H1 (cell line): ENCODE measurements around the gene USP36. TPM values are rescaled to one million over a fixed set of nuclear protein-coding genes. Genes with fewer than 3 reads are reported as not detected.

Experiments
- CTCF ChIA-PET: fragments of 300-600 bp; sonication (Branson Sonifier 250); formaldehyde crosslinking; loops from one replicate; lab custom pipeline; 2021; ENCODE audit not compliant: partially characterized antibody; lab: Charles Lee
- POLR2A ChIA-PET: fragments of 300-600 bp; sonication (Branson Sonifier 250); formaldehyde crosslinking; loops from one replicate; lab custom pipeline; 2021; ENCODE audit warnings: inconsistent platforms; ENCODE audit not compliant: partially characterized antibody; lab: Charles Lee
- DNase-seq, 2 experiments: peaks; one replicate each; pipeline versions ENCODE4 v3.0.0 to v3.0.0-alpha.2; 2010 to 2022; ENCODE audit warnings: low spot score in 2 of 2, low read depth in 1 of 2, mixed read lengths in 1 of 2
- FAIRE-seq: peaks from 2 replicates; lab custom pipeline; 2011; peaks lifted over from hg19 to GRCh38; lab: Jason Lieb, UNC
- H2AFZ ChIP-seq: 2 replicates; pipeline ENCODE4 v1.8.1; 2012; ENCODE audit warnings: low read length, inconsistent platforms
- H2AK5ac ChIP-seq: 2 replicates; pipeline ENCODE4 v1.6.1; 2013; ENCODE audit warnings: low read depth, low read length
- H2BK120ac ChIP-seq: replicated peaks from 2 replicates; pipeline ENCODE3; 2013; ENCODE audit warnings: low read depth, low read length, inconsistent platforms
- H2BK12ac ChIP-seq: 2 replicates; pipeline ENCODE4 v1.6.1; 2013; ENCODE audit warnings: low read depth, low read length
- H2BK15ac ChIP-seq: 2 replicates; pipeline ENCODE4 v1.6.1; 2013; ENCODE audit warnings: low read length
- H2BK20ac ChIP-seq: 2 replicates; pipeline ENCODE4 v1.6.1; 2013; ENCODE audit warnings: low read length
- H2BK5ac ChIP-seq: 2 replicates; pipeline ENCODE4 v1.6.1; 2013; ENCODE audit warnings: low read depth, low read length
- H3K14ac ChIP-seq: 2 replicates; pipeline ENCODE4 v1.6.1; 2013; ENCODE audit warnings: inconsistent platforms; ENCODE audit not compliant: insufficient read length
- H3K18ac ChIP-seq: 2 replicates; pipeline ENCODE4 v1.6.1; 2013; ENCODE audit warnings: low read length; ENCODE audit errors: extremely low read depth
- H3K23ac ChIP-seq: 2 replicates; pipeline ENCODE4 v1.6.1; 2013; ENCODE audit warnings: inconsistent platforms; ENCODE audit not compliant: insufficient read length
- H3K23me2 ChIP-seq: 2 replicates; pipeline ENCODE4 v1.6.1; 2013; ENCODE audit warnings: low read depth, low read length
- H3K27ac ChIP-seq: 2 replicates; pipeline ENCODE4 v1.6.1; 2011; ENCODE audit warnings: low read depth, low read length, inconsistent platforms
- H3K27me3 ChIP-seq, 4 experiments: replicated peaks in 1 of 4; 1 replicate in 1 of 4; 2 replicates in 3 of 4; pipeline versions ENCODE4 v1.6.1 to v1.8.1; 2011 to 2013; ENCODE audit warnings: low read length in 3 of 4, mild to moderate bottlenecking in 3 of 4, inconsistent platforms in 2 of 4, mixed read lengths in 2 of 4, moderate library complexity in 1 of 4; ENCODE audit not compliant: control insufficient read depth in 3 of 4, insufficient read depth in 3 of 4; ENCODE audit errors: extremely low read depth in 1 of 4
- H3K36me3 ChIP-seq, 4 experiments: 2 replicates each; pipeline versions ENCODE4 v1.6.1 to v1.8.1; 2011 to 2013; ENCODE audit warnings: mild to moderate bottlenecking in 4 of 4, low read length in 3 of 4, moderate library complexity in 2 of 4, control low read depth in 1 of 4, inconsistent platforms in 1 of 4; ENCODE audit not compliant: insufficient read depth in 4 of 4, control insufficient read depth in 2 of 4
- H3K4ac ChIP-seq: replicated peaks from 2 replicates; pipeline ENCODE3; 2013; ENCODE audit warnings: low read length, low read depth, mixed read lengths, inconsistent platforms; ENCODE audit not compliant: insufficient read length
- H3K4me1 ChIP-seq, 4 experiments: replicated peaks in 1 of 4; 1 replicate in 1 of 4; 2 replicates in 3 of 4; pipeline versions ENCODE4 v1.6.1 to v1.8.1; 2011 to 2013; ENCODE audit warnings: low read length in 3 of 4, inconsistent platforms in 2 of 4, mixed read lengths in 1 of 4; ENCODE audit not compliant: insufficient read depth in 4 of 4, control insufficient read depth in 3 of 4
- H3K4me2 ChIP-seq, 2 experiments: 2 replicates each; pipeline versions ENCODE4 v1.6.1 to v1.8.1; 2011 to 2013; ENCODE audit warnings: low read depth in 2 of 2, low read length in 2 of 2, control low read depth in 1 of 2, inconsistent platforms in 1 of 2, mild to moderate bottlenecking in 1 of 2; ENCODE audit not compliant: insufficient read depth in 1 of 2
- H3K4me3 ChIP-seq, 4 experiments: fragments of 200-600, 300-600 bp in 1 of 4; sonication (generic), shearing (Covaris generic), sonication (Bioruptor Twin) in 1 of 4; 2 replicates each; pipeline versions ENCODE4 v1.5.1 to v1.8.1; 2011 to 2016; ENCODE audit warnings: low read length in 4 of 4, low read depth in 3 of 4, control low read depth in 2 of 4, inconsistent platforms in 2 of 4, mild to moderate bottlenecking in 2 of 4, mixed read lengths in 1 of 4, moderate library complexity in 1 of 4; ENCODE audit not compliant: insufficient read depth in 2 of 4; ENCODE audit errors: extremely low read depth in 1 of 4
- H3K56ac ChIP-seq: replicated peaks from 2 replicates; pipeline ENCODE3; 2013; ENCODE audit warnings: low read depth, mild to moderate bottlenecking, mixed read lengths, low read length, inconsistent platforms; ENCODE audit not compliant: insufficient read length
- H3K79me1 ChIP-seq: 2 replicates; pipeline ENCODE4 v1.6.1; 2013; ENCODE audit warnings: low read depth, low read length, control low read depth
- H3K79me2 ChIP-seq, 2 experiments: 2 replicates each; pipeline versions ENCODE4 v1.6.1 to v1.8.1; 2012 to 2013; ENCODE audit warnings: low read length in 2 of 2, mild to moderate bottlenecking in 2 of 2, inconsistent platforms in 1 of 2; ENCODE audit not compliant: insufficient read depth in 2 of 2, control insufficient read depth in 1 of 2
- H3K9ac ChIP-seq, 4 experiments: replicated peaks in 1 of 4; 1 replicate in 1 of 4; 2 replicates in 3 of 4; pipeline versions ENCODE4 v1.6.1 to v1.8.1; 2011 to 2013; ENCODE audit warnings: low read depth in 3 of 4, low read length in 3 of 4, control low read depth in 2 of 4, mild to moderate bottlenecking in 2 of 4, moderate library complexity in 2 of 4, inconsistent platforms in 1 of 4; ENCODE audit errors: extremely low read depth in 1 of 4
- H3K9me3 ChIP-seq, 2 experiments: 2 replicates each; pipeline versions ENCODE4 v1.6.1 to v1.8.1; 2012 to 2013; ENCODE audit warnings: mild to moderate bottlenecking in 2 of 2, moderate library complexity in 2 of 2, control low read depth in 1 of 2, inconsistent platforms in 1 of 2, low read depth in 1 of 2, low read length in 1 of 2, mixed read lengths in 1 of 2; ENCODE audit not compliant: insufficient read depth in 2 of 2
- H4K20me1 ChIP-seq, 2 experiments: replicated peaks in 1 of 2; 2 replicates each; pipeline versions ENCODE3 to v1.8.1; 2011 to 2013; ENCODE audit warnings: inconsistent platforms in 2 of 2, low read length in 2 of 2, mild to moderate bottlenecking in 1 of 2; ENCODE audit not compliant: insufficient read depth in 2 of 2, control insufficient read depth in 1 of 2
- H4K5ac ChIP-seq: 2 replicates; pipeline ENCODE4 v1.6.1; 2013; ENCODE audit warnings: low read length, low read depth, mixed read lengths, inconsistent platforms; ENCODE audit not compliant: insufficient read length
- H4K8ac ChIP-seq: 2 replicates; pipeline ENCODE4 v1.8.0; 2013; ENCODE audit warnings: mild to moderate bottlenecking, moderate library complexity, low read length, inconsistent platforms; ENCODE audit not compliant: insufficient read depth; ENCODE audit errors: extremely low read depth
- H4K91ac ChIP-seq: replicated peaks from 2 replicates; pipeline ENCODE3; 2013; ENCODE audit warnings: low read length, mixed read lengths, inconsistent platforms; ENCODE audit not compliant: insufficient read length
- JUND ChIP-seq: IDR thresholded peaks from 2 replicates; pipeline ENCODE4 v1.6.1; 2011; ENCODE audit warnings: mild to moderate bottlenecking, improper control_type of control experiment, low read length
- KDM1A ChIP-seq: fragments of 200-600, 300-600 bp; sonication (generic); IDR thresholded peaks from 2 replicates; pipeline ENCODE4 v1.7.1; 2016; ENCODE audit warnings: mild to moderate bottlenecking, low read length, borderline replicate concordance
- POLR2AphosphoS5 ChIP-seq: IDR thresholded peaks from 2 replicates; pipeline ENCODE4 v1.6.1; 2011; ENCODE audit warnings: low read depth, low read length
- RAD21 ChIP-seq, 2 experiments: IDR thresholded peaks in 1 of 2; conservative IDR thresholded peaks in 1 of 2; 2 replicates each; pipeline ENCODE4 v1.6.1; 2011; ENCODE audit warnings: low read depth in 2 of 2, low read length in 2 of 2, improper control_type of control experiment in 1 of 2, inconsistent platforms in 1 of 2, mild to moderate bottlenecking in 1 of 2, moderate library complexity in 1 of 2
- RXRA ChIP-seq: IDR thresholded peaks from 2 replicates; pipeline ENCODE4 v1.6.1; 2011; ENCODE audit warnings: low read depth, mild to moderate bottlenecking, low read length, moderate library complexity; ENCODE audit not compliant: insufficient read depth
- WGBS, 2 experiments: shearing (Covaris generic) in 1 of 2; methylation state at CpG; one replicate each; pipeline versions ENCODE4 v1.1.6 to v1.1.7; 2013 to 2015; ENCODE audit warnings: low lambda C conversion rate in 2 of 2, mixed read lengths in 2 of 2, inconsistent platforms in 1 of 2, low coverage in 1 of 2, missing lambda C conversion rate in 1 of 2; ENCODE audit not compliant: insufficient replicate concordance in 2 of 2, insufficient coverage in 1 of 2, insufficient read length in 1 of 2; ENCODE audit errors: extremely low coverage in 1 of 2, missing lambda C conversion rate in 1 of 2; 5-methylcytosine and 5-hydroxymethylcytosine counted together
- polyA plus RNA-seq, 7 experiments: library from polyadenylated mRNA; depleted of rRNA in 3 of 7; stranded (reverse) in 5 of 7; unstranded in 2 of 7; fragments of >200 nt in 5 of 7; fragments of 200-250 nt in 2 of 7; gene quantifications; 1 replicate in 5 of 7; 2 replicates in 1 of 7; 4 replicates in 1 of 7; pipeline versions ENCODE4 v1.2.1 to v1.2.3, GENCODE V29; 2011 to 2013; ENCODE audit warnings: missing spikeins in 2 of 7, mixed read lengths in 2 of 7
- total RNA-seq: library from RNA; stranded (reverse); fragmentation: NEBNext Ultra II Directional; extraction: Animal tissue kit (Norgen Biotek cat#: 25700); gene quantifications from 2 replicates; pipeline ENCODE4 v1.2.1, GENCODE V29; 2021

Gene USP36
- total and polyA plus RNA-seq, 2 of the 8 experiments (the other 6 are each of a cell fraction or from before 2014, with no cell fraction given): 40.7 to 67.7 TPM

- Histone ChIP-seq H4K91ac (no peak overlapping the region), H2AK5ac (no peak overlapping the region), H3K4me2 (no peak overlapping the region), H3K4me3 (no peak overlapping the region), H4K8ac (no peak overlapping the region), H3K9ac (no peak overlapping the region), H2BK120ac (no peak overlapping the region), H2BK15ac (no peak overlapping the region), H2BK20ac (no peak overlapping the region), H3K4ac (no peak overlapping the region), H2BK12ac (no peak overlapping the region), H3K79me2 (peaks cover 0 to 20% of the 10 kb centered on the region in 2 experiments; a peak in 2 of 4 replicates), H3K18ac (no peak overlapping the region), H2AFZ (no peak overlapping the region), H3K27ac (no peak overlapping the region), H3K23me2 (no peaks in the 10 kb centered on the region), H3K36me3 (peaks cover 31 to 64% (median 63%) of the 10 kb centered on the region in 4 experiments), H3K79me1 (peaks cover 7% of the 10 kb centered on the region), H3K23ac (no peak overlapping the region), H3K14ac (no peak overlapping the region), H3K4me1 (no peaks in the 10 kb centered on the region), H4K5ac (no peak overlapping the region), H2BK5ac (no peak overlapping the region), H4K20me1 (peaks cover 9 to 15% of the 10 kb centered on the region in 2 experiments), H3K9me3 (no peaks in the 10 kb centered on the region), H3K27me3 (no peaks in the 10 kb centered on the region), H3K56ac (no peak overlapping the region)
- 90% methylated on average over 13 of the region's 21 CpGs; no CpG with 5 or more reads in 1 of the 2 experiments for WGBS, 2 experiments
- no peak for FAIRE-seq
- no peak for DNase-seq
- ChIA-PET POLR2A (interaction anchor here (0.9 to 1.9 kb wide), 3 partner anchors 12 to 22 kb away, joined by 3 to 5 read pairs (median 5); no protein-coding TSS in a partner anchor), CTCF (interaction anchor here (0.6 to 2.9 kb wide), 6 partner anchors 8 to 1350 kb away, joined by 3 to 10 read pairs (median 4); partner anchors contain the start of gene USP36)
- TF ChIP-seq KDM1A (no peak), JUND (no peak), RXRA (no peak), POLR2AphosphoS5 (no peak), RAD21 (IDR thresholded peaks at IDR 0.05 in 1 of 2, conservative IDR thresholded peaks at IDR 0.05 in 1 of 2; ENCODE audit: low read depth in 2 of 2, low read length in 2 of 2) (no peak)
Observed at GRCh38 chr17:78826836-78827509, 13.6 kb downstream of the USP36 start.
